Smooth muscle cell (in vitro differentiated cells): ENCODE data around the gene CDRT4. TPM values are rescaled to one million over a fixed set of nuclear protein-coding genes. Genes with fewer than 3 reads are reported as not detected.

ENCODE experiments used
- DNase-seq: peaks from one replicate; lab custom pipeline; 2025; ENCODE audit not compliant: unreplicated experiment; lab: John Stamatoyannopoulos, UW
- H2AFZ ChIP-seq: fragments of 200-600 bp; sonication (generic); 2 replicates; pipeline ENCODE4 v1.6.0; 2016; ENCODE audit warnings: antibody characterized with exemption, low read depth, mild to moderate bottlenecking
- H3F3A ChIP-seq: fragments of 200-600 bp; sonication (generic); 2 replicates; pipeline ENCODE4 v1.6.0; 2017; ENCODE audit warnings: antibody characterized with exemption, low read depth
- H3K27ac ChIP-seq: fragments of 200-600 bp; sonication (generic); 2 replicates; pipeline ENCODE4 v1.5.1; 2016; ENCODE audit warnings: low read depth, mild to moderate bottlenecking
- H3K27me3 ChIP-seq: fragments of 200-600 bp; sonication (generic); 2 replicates; pipeline ENCODE4 v1.6.1; 2016; ENCODE audit warnings: low read depth, mild to moderate bottlenecking
- H3K36me3 ChIP-seq: fragments of 200-600 bp; sonication (generic); 2 replicates; pipeline ENCODE4 v1.5.1; 2016; ENCODE audit warnings: low read depth
- H3K4me1 ChIP-seq: fragments of 200-600 bp; sonication (generic); 2 replicates; pipeline ENCODE4 v1.5.1; 2016; ENCODE audit warnings: low read depth
- H3K4me2 ChIP-seq: fragments of 200-600 bp; sonication (generic); 2 replicates; pipeline ENCODE4 v1.6.0; 2016; ENCODE audit warnings: mild to moderate bottlenecking
- H3K4me3 ChIP-seq: fragments of 200-600 bp; sonication (generic); 2 replicates; pipeline ENCODE4 v1.5.1; 2016; ENCODE audit warnings: mild to moderate bottlenecking
- H3K79me2 ChIP-seq: fragments of 200-600 bp; sonication (generic); 2 replicates; pipeline ENCODE4 v1.6.0; 2016; ENCODE audit warnings: low read depth, mild to moderate bottlenecking
- H3K9ac ChIP-seq: fragments of 200-600 bp; sonication (generic); 2 replicates; pipeline ENCODE4 v1.6.0; 2016; ENCODE audit warnings: low read depth
- H3K9me3 ChIP-seq: fragments of 200-600 bp; sonication (generic); replicated peaks from 2 replicates; pipeline ENCODE4 v1.5.1; 2016; ENCODE audit warnings: low read depth
- H4K20me1 ChIP-seq: fragments of 200-600 bp; sonication (generic); 2 replicates; pipeline ENCODE4 v1.6.0; 2016; ENCODE audit warnings: low read depth
- WGBS: methylation state at CpG from one replicate; pipeline ENCODE4 v1.1.7; 2016; ENCODE audit warnings: low lambda C conversion rate; 5-methylcytosine and 5-hydroxymethylcytosine counted together
- polyA plus RNA-seq: library from polyadenylated mRNA; unstranded; fragments of >200 nt; fragmentation: Nextera tagmentation; extraction: Ambion mirVana; gene quantifications from 2 replicates; pipeline ENCODE4 v1.2.1, GENCODE V29; 2016
- total RNA-seq: library from RNA; depleted of rRNA; stranded (reverse); fragments of >200 nt; gene quantifications from 2 replicates; pipeline ENCODE4 v1.2.3, GENCODE V29; 2014
- TF ChIP-seq, protein P1 (sequence below): fragments of 200-600 bp; sonication (generic); IDR thresholded peaks from 2 replicates; pipeline ENCODE4 v1.5.1; 2017; ENCODE audit warnings: borderline replicate concordance, mild to moderate bottlenecking, antibody characterized with exemption; ENCODE audit not compliant: insufficient read depth, poor library complexity, severe bottlenecking

The CDRT4 gene
- total and polyA plus RNA-seq, 2 experiments from 2014 or later, result 0.45 to 4.2 TPM

DNA sequence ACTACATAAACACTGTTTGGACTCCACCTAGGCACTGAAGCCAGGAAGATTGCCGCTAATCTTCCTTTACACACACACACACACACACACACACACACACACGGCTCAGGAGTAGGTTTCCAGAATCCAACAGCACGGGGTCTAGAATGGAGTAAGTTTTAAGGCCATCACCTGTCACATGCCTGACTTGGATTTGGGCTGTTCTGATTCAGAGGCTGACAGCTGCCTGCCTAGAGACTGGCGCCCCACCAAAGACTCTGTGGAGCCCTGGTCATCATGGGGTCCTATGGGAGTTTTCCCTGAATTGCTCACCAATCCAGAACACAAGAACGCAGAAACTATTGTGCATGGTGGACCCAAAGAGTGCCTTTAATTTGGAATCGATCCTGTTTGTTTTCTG, 10.9 kb downstream of the CDRT4 start:
- Histone ChIP-seq H3K79me2 (no peaks in the 10 kb centered on the region), H4K20me1 (no peaks in the 10 kb centered on the region), H3K4me2 (no peak overlapping the region), H3K4me1 (no peaks in the 10 kb centered on the region), H3K9me3 (no peaks in the 10 kb centered on the region), H2AFZ (no peak overlapping the region), H3K27me3 (no peaks in the 10 kb centered on the region), H3K9ac (no peak overlapping the region), H3K36me3 (no peaks in the 10 kb centered on the region), H3F3A (no peaks in the 10 kb centered on the region), H3K27ac (no peak overlapping the region), H3K4me3 (no peak overlapping the region)
- DNase-seq, result no peak
- over 99% methylated on average over 6 of the region's 6 CpGs for WGBS
- TF ChIP-seq, protein P1, sequence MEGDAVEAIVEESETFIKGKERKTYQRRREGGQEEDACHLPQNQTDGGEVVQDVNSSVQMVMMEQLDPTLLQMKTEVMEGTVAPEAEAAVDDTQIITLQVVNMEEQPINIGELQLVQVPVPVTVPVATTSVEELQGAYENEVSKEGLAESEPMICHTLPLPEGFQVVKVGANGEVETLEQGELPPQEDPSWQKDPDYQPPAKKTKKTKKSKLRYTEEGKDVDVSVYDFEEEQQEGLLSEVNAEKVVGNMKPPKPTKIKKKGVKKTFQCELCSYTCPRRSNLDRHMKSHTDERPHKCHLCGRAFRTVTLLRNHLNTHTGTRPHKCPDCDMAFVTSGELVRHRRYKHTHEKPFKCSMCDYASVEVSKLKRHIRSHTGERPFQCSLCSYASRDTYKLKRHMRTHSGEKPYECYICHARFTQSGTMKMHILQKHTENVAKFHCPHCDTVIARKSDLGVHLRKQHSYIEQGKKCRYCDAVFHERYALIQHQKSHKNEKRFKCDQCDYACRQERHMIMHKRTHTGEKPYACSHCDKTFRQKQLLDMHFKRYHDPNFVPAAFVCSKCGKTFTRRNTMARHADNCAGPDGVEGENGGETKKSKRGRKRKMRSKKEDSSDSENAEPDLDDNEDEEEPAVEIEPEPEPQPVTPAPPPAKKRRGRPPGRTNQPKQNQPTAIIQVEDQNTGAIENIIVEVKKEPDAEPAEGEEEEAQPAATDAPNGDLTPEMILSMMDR, result no peak

DNA sequence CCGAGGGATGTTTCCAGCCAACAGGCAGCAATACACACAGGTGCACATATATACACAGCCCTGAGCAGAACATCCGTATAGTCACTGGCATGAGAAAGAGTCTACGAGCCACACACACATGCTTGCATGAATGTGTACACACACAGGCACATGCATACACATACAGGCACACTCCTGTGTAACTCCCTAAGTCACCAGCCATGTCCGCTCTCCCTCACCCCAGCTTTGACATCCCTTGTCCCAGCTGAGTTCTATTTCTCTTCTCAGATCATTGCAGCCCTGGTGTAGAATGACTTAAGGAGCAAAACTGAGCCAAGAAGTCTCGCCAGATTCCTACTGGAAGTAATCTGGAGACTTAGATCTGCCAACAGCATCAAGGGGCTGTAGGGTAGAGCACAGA, 13.1 kb downstream of the CDRT4 start:
- Histone ChIP-seq H3K79me2 (no peaks in the 10 kb centered on the region), H3K36me3 (no peaks in the 10 kb centered on the region), H2AFZ (no peak overlapping the region), H4K20me1 (no peaks in the 10 kb centered on the region), H3F3A (no peaks in the 10 kb centered on the region), H3K4me2 (no peak overlapping the region), H3K4me3 (no peak overlapping the region), H3K9ac (no peak overlapping the region), H3K4me1 (no peaks in the 10 kb centered on the region), H3K27me3 (no peaks in the 10 kb centered on the region), H3K9me3 (no peaks in the 10 kb centered on the region), H3K27ac (no peak overlapping the region)
- TF ChIP-seq, protein P1, result no peak
- DNase-seq, result no peak
- 96% methylated on average over 5 of the region's 5 CpGs for WGBS

DNA sequence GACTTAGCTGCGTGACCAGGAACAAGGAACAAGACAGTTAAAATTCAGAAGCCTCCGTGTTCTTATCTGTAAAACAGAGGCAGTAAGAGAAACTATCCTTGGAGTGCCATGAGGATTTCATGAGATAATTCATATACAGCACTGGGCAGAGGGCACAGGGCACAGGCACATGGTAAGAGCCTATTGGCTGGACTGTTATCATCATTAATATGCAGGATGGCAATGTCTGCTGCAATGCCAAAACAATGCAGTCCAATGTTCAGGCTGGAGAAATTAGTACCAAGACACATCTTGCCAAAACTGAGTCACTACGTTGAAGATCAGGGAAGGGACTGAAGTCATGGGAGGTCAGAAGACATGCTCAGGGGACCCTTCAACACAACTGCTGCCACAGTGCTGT, 13.6 kb downstream of the CDRT4 start:
- no peak for DNase-seq
- Histone ChIP-seq H3K4me3 (no peak overlapping the region), H3K27ac (no peak overlapping the region), H4K20me1 (no peaks in the 10 kb centered on the region), H3K27me3 (no peaks in the 10 kb centered on the region), H3K4me2 (no peak overlapping the region), H2AFZ (no peak overlapping the region), H3K9ac (no peak overlapping the region), H3K79me2 (no peaks in the 10 kb centered on the region), H3F3A (no peaks in the 10 kb centered on the region), H3K36me3 (no peaks in the 10 kb centered on the region), H3K9me3 (no peaks in the 10 kb centered on the region), H3K4me1 (no peaks in the 10 kb centered on the region)
- TF ChIP-seq, protein P1, result no peak
- 83% methylated on average over 3 of the region's 3 CpGs for WGBS

DNA sequence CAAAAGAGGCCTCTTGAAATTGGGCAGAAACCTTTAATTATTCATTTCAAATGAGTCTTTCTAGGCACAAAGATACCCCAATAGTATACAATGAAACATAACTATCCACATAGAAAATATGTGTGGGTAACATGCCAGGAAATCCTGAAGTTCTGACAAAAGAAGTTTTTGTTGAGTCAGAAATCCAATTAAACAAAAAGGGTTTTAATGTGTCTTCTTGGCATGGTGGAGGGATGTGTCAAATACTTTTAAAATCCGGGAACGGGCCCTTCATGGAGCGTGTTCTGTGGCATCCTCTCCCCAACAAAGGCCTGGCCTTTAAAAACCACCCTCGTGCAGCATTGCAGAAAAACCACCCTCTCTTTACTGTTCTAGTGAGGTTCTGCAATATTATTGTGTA, 14.2 kb downstream of the CDRT4 start:
- no peaks in the 10 kb centered on the region for H3K4me1 ChIP-seq
- no peaks in the 10 kb centered on the region for H3F3A ChIP-seq
- no peaks in the 10 kb centered on the region for H3K27me3 ChIP-seq
- WGBS, result 76% methylated on average over 4 of the region's 4 CpGs
- no peaks in the 10 kb centered on the region for H3K79me2 ChIP-seq
- no peaks in the 10 kb centered on the region for H4K20me1 ChIP-seq
- no peak overlapping the region for H3K4me3 ChIP-seq
- no peak overlapping the region for H3K4me2 ChIP-seq
- no peak overlapping the region for H2AFZ ChIP-seq
- no peak overlapping the region for H3K9ac ChIP-seq
- DNase-seq, result no peak
- TF ChIP-seq, protein P1, result no peak
- H3K36me3 ChIP-seq, result no peaks in the 10 kb centered on the region
- H3K27ac ChIP-seq, result no peak overlapping the region
- H3K9me3 ChIP-seq, result no peaks in the 10 kb centered on the region
